NK-92 (cell line): ENCODE measurements around the gene KCNS1.
"Not testable (repeated sequence)": the region's sequence is repeated elsewhere in the genome, so short reads cannot be mapped to it uniquely, and the experiment has no call there.

Source experiments
- DNase-seq: peaks from one replicate; lab custom pipeline; 2025; ENCODE audit not compliant: unreplicated experiment; lab: John Stamatoyannopoulos, UW

The KCNS1 gene

DNA sequence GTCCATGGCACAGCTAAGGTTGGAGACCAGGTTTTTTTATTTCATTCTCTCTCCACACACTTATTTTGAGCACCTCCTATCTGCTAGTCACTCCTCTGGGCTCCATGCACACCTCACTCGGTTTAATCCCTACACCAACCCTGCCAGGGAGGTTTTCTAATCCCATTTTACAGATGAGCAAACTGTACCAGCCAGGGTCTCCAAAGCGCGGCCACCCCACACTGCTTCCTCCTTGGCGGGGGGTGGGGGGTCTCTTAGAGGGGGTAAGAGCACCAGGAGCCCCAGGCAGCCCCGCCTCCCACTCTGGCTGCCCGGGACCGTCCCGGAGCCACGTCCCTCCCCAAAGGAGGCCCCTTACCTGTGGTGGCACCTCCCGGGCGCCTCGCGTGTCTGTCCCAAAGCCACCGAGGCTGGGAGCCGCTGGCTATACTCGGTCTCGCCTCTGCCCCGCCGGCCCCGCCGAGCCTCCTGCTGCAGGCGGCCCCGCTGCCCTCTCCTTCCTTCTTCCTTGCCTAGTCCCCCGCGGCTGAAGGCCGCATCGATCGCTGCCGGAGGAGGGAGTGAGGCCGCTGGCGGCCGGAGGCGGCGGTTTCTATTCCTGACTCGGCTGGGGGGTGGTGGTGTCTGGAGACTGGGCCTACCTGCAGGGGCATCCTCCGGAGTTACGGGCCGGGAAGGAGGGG lies at the start of gene KCNS1:
Gene KCNS1 (minus strand): TSS at position 565 of the 683 bp plus-strand sequence. CDS start 1,891 bp downstream, outside the sequence.
- no peak for DNase-seq

DNA sequence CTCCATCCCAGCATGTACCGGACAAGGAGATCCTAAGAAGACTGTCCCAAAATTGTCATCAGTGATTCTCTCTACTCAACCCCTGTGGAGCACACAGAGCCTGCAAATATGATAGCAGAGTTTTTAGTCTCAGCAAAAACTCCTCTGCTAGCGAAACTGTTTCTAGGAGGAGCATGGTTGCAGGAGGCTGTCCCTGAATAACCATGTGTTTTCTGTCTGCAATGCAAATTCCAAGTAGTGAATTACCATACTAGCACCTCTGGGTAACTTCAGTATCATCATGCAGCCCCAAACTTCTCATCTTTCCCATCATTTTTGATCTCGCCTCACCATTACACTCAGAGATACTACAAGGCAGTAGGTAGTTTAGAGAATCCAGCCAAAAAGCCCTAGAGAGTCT lies 48.1 kb upstream of the KCNS1 start:
- DNase-seq = no peak

DNA sequence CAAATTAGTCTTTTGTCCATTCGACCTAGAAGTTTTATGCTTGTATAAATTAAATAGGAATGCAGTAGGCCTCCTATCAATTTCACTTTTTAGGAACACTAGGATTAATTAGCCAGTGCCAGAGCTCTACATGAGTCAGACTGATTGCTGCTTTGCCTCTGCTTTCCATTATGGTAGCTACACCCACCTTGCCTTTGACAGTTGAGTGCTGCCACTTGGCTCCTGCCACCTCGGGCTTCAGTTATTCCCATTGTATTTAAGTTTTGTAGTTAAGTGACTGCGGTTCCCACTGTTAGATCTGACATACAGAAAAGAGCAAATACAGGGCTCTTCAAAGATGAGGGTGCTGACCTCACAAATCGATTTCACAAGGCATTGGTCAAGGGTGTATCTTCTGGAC lies 39.9 kb upstream of the KCNS1 start:
- no peak for DNase-seq

GRCh38 chr20:45139733-45140375 lies 38.9 kb upstream of the KCNS1 start:
- not testable (repeated sequence) for DNase-seq

DNA sequence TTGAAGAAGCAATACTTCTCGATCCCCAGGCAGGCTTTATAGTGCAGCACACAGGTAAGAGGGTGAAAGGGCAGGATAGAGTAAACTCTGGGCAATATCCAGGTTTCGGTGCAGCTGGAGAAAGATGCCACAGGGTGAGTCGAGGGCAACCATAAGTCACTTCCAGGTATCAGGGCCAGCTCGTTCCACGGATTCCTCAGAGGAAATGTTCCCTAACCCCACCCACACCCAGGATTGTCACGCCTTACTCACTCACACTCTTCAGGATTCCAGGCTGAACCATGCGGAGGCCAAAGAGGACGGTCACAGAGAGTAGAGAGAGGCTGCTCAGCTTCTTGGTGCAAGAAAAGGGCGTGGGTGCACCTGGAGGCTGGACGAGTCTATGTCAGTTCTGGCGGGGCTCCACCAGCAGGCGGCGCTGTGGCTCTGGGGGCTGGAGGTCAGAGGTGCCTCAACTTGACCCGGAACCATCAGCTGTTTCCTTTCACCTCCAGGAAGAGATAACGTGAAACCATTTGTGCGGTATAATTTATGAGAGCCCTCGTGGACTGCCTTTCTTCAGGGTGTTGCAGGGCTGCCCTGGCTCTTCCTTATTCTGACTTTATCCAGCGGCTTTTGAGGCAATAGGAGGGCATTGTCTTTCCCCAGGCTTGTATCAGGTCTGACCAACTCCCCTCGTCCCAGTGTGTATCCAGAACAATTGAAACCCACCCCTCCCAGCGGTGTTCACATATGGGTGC lies 37.8 kb upstream of the KCNS1 start:
- DNase-seq = no peak

- no peak for DNase-seq
Measured at GRCh38 chr20:45136911-45137310, 36.0 kb upstream of the KCNS1 start.

GRCh38 chr20:45128099-45128498 lies 27.2 kb upstream of the KCNS1 start:
- no peak for DNase-seq

DNA sequence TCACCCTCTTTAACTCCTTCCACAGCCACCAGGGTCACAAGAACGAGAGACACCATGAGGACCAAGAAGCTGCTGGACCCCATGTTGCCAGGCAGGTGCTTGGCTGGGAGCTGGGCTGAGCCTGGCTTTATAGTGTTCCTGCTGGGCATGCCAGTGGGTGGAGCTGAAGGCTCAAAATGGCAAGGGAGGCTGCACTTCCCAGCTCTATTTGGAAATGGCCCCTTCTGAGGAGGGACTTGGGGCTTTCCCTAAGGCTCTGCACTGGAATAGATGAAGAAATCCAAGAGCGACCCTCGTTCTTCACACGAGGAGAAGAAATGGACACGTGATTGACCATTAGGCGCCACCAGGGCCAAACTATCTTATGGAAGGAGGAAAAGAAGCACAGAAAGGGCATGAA lies 23.4 kb upstream of the KCNS1 start, which contains the start of gene WFDC12:
Gene WFDC12 (minus strand): TSS at position 101 of the 400 bp plus-strand sequence. CDS start 18 bp downstream, at position 83.
- DNase-seq = no peak

GRCh38 chr20:45121388-45121787 lies 20.5 kb upstream of the KCNS1 start:
- no peak for DNase-seq

DNA sequence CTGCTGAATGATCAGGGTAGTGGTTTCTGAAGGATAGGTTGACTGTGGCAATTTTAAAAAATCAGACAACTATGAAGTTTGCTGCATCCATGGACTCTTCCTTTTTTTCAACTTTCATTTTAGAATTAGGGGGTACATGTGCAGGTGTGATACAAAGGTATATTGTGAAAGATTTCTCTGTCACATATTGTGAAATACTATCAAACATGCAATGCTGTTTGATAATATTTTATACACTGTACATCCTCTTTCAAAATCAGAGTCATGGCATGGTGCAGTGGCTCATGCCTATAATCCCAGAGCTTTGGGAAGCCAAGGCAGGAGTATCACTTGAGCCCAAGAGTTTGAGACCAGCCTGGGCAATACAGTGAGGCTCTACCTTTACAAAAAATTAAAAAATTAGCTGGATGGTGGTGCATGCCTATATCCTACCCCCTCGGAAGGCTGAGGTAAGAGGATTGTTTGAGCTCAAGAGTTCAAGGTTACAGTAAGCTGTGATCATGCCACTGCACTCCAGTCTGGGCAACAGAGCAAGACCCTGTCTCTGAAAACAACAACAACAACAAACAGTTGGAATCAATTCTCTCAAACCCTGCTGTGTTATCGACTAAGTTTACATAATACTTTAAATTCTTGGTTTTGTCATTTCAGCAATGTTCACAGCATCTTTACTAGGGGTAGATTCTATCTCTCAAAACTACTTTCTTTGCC lies 18.8 kb upstream of the KCNS1 start:
- DNase-seq = no peak

GRCh38 chr20:45118028-45118427 lies 17.1 kb upstream of the KCNS1 start:
- no peak for DNase-seq

DNA sequence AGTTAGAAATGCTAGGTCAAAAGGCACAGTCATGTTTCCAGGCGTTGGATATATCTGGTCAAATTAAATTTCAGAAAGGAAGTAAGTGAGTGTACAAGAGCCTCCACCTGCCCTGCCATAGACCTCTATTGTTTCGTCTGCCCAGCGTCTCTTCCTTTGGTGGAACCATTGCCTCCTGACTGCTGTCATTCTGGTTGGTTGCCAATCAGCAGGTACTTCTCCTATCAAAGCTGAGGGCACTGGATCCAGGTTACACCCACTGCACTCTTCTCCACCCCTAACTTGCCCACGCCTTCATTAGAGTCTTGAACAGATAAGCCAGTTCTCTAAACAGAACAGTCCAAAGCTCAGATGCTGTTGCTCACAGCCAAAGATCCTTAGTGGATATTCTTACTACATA lies 16.7 kb upstream of the KCNS1 start:
- DNase-seq = no peak

- no peak for DNase-seq
Measured at GRCh38 chr20:45115829-45116228, 14.9 kb upstream of the KCNS1 start.

DNA sequence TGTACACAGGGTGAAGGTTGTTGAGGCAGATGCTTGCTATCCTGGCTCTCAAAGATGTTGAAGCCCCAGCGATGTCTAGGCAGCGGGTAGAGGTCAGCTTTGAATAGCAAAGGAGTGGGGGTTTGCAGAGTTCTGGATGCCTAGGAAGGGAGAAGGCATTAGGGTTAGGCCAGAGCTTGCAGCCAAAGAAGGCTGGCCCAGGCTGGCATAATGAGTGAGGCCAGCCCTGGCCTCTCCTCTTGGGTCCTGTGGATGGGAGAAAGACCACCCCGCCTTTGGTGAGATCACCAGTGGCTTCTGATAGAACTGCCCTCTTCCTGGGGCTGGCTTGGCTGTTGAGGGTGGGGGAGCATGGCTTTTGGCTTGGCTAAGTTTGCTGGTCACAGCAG lies 14.5 kb upstream of the KCNS1 start:
- DNase-seq = no peak

DNA sequence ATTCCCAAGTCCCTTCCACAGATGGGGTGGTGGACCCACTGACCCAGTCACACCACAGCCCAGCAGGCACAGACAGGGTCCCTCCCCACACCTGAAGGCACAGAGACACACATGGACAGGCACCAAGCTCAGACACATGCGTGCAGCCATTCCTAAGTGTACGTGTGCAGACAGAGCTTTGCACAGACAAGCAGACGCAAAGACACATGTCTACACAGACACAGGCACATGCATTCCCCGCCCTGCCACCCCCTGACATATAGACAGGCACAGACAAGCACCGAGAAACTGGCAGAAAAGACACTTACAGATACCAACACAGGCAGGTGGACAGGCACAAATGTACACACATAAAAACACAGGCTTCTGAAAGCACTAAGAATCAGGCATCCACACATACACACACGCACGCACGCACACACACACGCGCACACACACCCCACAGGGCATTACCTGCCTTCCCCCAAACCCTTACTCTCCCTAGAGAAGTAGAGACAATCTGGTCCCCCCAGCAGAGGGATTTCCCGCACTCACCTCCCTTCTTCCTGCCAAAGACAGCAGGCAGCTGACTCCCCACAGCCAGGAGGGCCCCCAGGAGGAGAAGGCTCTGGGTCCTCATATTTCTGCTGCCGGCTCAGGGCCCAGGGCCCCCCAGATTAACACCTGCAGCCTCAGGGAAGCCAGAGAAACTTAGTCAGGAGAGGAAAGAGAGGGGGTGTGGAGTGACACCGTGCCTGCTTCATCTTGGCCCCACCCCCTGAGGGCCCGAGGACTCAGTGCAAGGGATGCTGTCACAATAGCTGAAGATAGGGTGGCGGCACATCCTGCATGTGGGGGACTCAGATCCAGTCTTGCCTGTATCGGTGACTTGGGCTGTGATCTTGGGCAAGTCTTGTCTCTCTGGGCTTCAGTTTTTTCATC lies 13.8 kb upstream of the KCNS1 start, which contains the start of gene WFDC5:
Gene WFDC5 (minus strand): TSS at position 710 of the 921 bp plus-strand sequence. CDS start 91 bp downstream, at position 619.
- DNase-seq = no peak

- no peak for DNase-seq
Measured at GRCh38 chr20:45113865-45114264, 12.9 kb upstream of the KCNS1 start.

- no peak for DNase-seq
Measured at GRCh38 chr20:45112754-45113153, 11.8 kb upstream of the KCNS1 start.

GRCh38 chr20:45111799-45112471 lies 11.0 kb upstream of the KCNS1 start:
- no peak for DNase-seq

- no peak for DNase-seq
Measured at GRCh38 chr20:45111285-45111684, 10.4 kb upstream of the KCNS1 start.

DNA sequence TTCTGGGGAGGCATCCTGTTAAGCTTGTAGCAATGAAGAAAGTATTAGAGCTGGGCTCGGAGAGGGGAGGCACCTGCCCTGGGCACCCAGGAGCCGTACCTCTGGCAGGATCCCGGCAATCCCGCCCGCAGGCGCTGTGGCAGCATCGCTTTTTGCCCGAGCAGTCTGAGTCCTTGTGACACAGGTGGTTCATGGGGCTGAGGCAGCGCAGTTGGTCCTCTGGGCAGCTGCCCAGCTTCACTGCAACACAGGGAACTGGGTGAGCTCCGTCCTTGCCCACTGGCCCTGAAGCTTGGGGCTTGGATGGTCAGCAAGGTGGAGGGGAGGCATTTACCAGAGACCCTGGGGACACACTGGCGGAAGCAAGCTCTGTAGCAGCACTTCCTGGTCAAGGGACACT lies 9.4 kb upstream of the KCNS1 start:
- no peak for DNase-seq
